HG03045 (cell line): ENCODE results near the gene VPS39.

ENCODE experiments used
- ATAC-seq: cut with Tn5 transposase; IDR thresholded peaks from one replicate; pipeline ENCODE4 v1.9.1; 2021; ENCODE audit warnings: mild to moderate bottlenecking, moderate library complexity; ENCODE audit not compliant: unreplicated experiment

VPS39 gene

GRCh38 chr15:42145546-42146455 is 62.3 kb downstream of the VPS39 start:
- ATAC-seq: no peak

GRCh38 chr15:42144841-42145375 is 63.2 kb downstream of the VPS39 start:
- ATAC-seq: no peak

- ATAC-seq: no peak
These were observed 64.1 kb downstream of the VPS39 start for GRCh38 chr15:42143866-42144625.

- no peak for ATAC-seq
These were observed 64.7 kb downstream of the VPS39 start for GRCh38 chr15:42143356-42143755.

- no peak for ATAC-seq
These were observed 66.1 kb downstream of the VPS39 start for GRCh38 chr15:42141795-42142667.

- ATAC-seq: no peak
These were observed 66.9 kb downstream of the VPS39 start for GRCh38 chr15:42141246-42141645.

- ATAC-seq: no peak
These were observed 67.6 kb downstream of the VPS39 start for GRCh38 chr15:42140383-42141070.

- no peak for ATAC-seq
These were observed 68.5 kb downstream of the VPS39 start for GRCh38 chr15:42139596-42139995.

- ATAC-seq: no peak
These were observed 69.1 kb downstream of the VPS39 start for GRCh38 chr15:42138968-42139386.

- no peak for ATAC-seq
These were observed 69.7 kb downstream of the VPS39 start for GRCh38 chr15:42138411-42138810.

- ATAC-seq: no peak
These were observed 70.4 kb downstream of the VPS39 start for GRCh38 chr15:42137461-42138261.

- no peak for ATAC-seq
These were observed 71.6 kb downstream of the VPS39 start for GRCh38 chr15:42136513-42136912.

- no peak for ATAC-seq
These were observed 72.8 kb downstream of the VPS39 start for GRCh38 chr15:42135351-42135750.

- no peak for ATAC-seq
These were observed 73.4 kb downstream of the VPS39 start for GRCh38 chr15:42134617-42135245.

- no peak for ATAC-seq
These were observed 74.1 kb downstream of the VPS39 start for GRCh38 chr15:42133886-42134502.

GRCh38 chr15:42133356-42133755 is 74.7 kb downstream of the VPS39 start:
- ATAC-seq: no peak

GRCh38 chr15:42131826-42132806 is 76.0 kb downstream of the VPS39 start:
- no peak for ATAC-seq
